HepG2 (cell line): Measurements from ENCODE around the gene SYNE3. TPM values are rescaled to one million over a fixed set of nuclear protein-coding genes. Genes with fewer than 3 reads are reported as not detected.

Experiments
- ATM ChIP-seq: fragments of 450-650 bp; IDR thresholded peaks from 2 replicates; pipeline ENCODE4 v1.7.1; 2017; ENCODE audit warnings: mild to moderate bottlenecking, borderline replicate concordance
- CEBPG ChIP-seq: IDR thresholded peaks from 2 replicates; pipeline ENCODE4 v1.6.1; 2016
- ELK4 ChIP-seq: sonication (generic); formaldehyde crosslinking; IDR thresholded peaks from 2 replicates; pipeline ENCODE4 v1.9.0; 2021; ENCODE audit warnings: missing genetic modification reagents, borderline replicate concordance
- HDAC2 ChIP-seq: sonication (generic); formaldehyde crosslinking; IDR thresholded peaks from 2 replicates; pipeline ENCODE4 v1.4.0; 2020; ENCODE audit warnings: missing genetic modification reagents
- KDM6A ChIP-seq: IDR thresholded peaks from 2 replicates; pipeline ENCODE4 v1.6.1; 2016; ENCODE audit warnings: low read depth
- KLF12 ChIP-seq: sonication (generic); formaldehyde crosslinking; IDR thresholded peaks from 2 replicates; pipeline ENCODE4 v1.4.0; 2020; ENCODE audit warnings: missing genetic modification reagents, borderline replicate concordance
- MXI1 ChIP-seq: IDR thresholded peaks from 3 replicates; pipeline ENCODE4 v1.6.1; 2012; ENCODE audit warnings: low read depth, low read length, inconsistent platforms, borderline replicate concordance
- PITX1 ChIP-seq: sonication (generic); formaldehyde crosslinking; IDR thresholded peaks from 2 replicates; pipeline ENCODE4 v1.5.1; 2020; ENCODE audit warnings: mild to moderate bottlenecking, missing genetic modification reagents
- PRDM10 ChIP-seq: sonication (generic); formaldehyde crosslinking; IDR thresholded peaks from 2 replicates; pipeline ENCODE4 v1.4.0; 2020; ENCODE audit warnings: low read depth, missing genetic modification reagents
- RFXANK ChIP-seq: IDR thresholded peaks from 2 replicates; pipeline ENCODE4 v1.6.1; 2016
- TARDBP ChIP-seq: sonication (generic); formaldehyde crosslinking; IDR thresholded peaks from 2 replicates; pipeline ENCODE4 v1.8.0; 2022; ENCODE audit warnings: mild to moderate bottlenecking, missing genetic modification reagents
- TERF1 ChIP-seq: sonication (generic); formaldehyde crosslinking; IDR thresholded peaks from 2 replicates; pipeline ENCODE4 v1.8.0; 2022; ENCODE audit warnings: mild to moderate bottlenecking, missing genetic modification reagents, moderate library complexity
- ZBTB37 ChIP-seq: sonication (generic); formaldehyde crosslinking; IDR thresholded peaks from 2 replicates; pipeline ENCODE4 v1.4.0; 2020; ENCODE audit warnings: mild to moderate bottlenecking, missing genetic modification reagents
- ZBTB49 ChIP-seq: sonication (generic); formaldehyde crosslinking; IDR thresholded peaks from 2 replicates; pipeline ENCODE4 v1.4.0; 2020; ENCODE audit warnings: missing genetic modification reagents, borderline replicate concordance
- ZFP1 ChIP-seq: IDR thresholded peaks from 2 replicates; pipeline ENCODE4 v1.6.1; 2016
- ZNF253 ChIP-seq: sonication (generic); formaldehyde crosslinking; IDR thresholded peaks from 2 replicates; pipeline ENCODE4 v1.8.0; 2022; ENCODE audit warnings: mild to moderate bottlenecking, missing genetic modification reagents, borderline replicate concordance
- ZNF282 ChIP-seq: fragments of 450-650 bp; IDR thresholded peaks from 2 replicates; pipeline ENCODE4 v1.6.1; 2018; ENCODE audit not compliant: partially characterized antibody
- ZNF615 ChIP-seq: sonication (generic); formaldehyde crosslinking; IDR thresholded peaks from 2 replicates; pipeline ENCODE4 v1.5.0; 2020; ENCODE audit warnings: mild to moderate bottlenecking, missing genetic modification reagents, borderline replicate concordance
- ZNF724P ChIP-seq: sonication (generic); formaldehyde crosslinking; IDR thresholded peaks from 2 replicates; pipeline ENCODE4 v1.8.0; 2022; ENCODE audit warnings: missing genetic modification reagents, borderline replicate concordance
- ZNF816 ChIP-seq: sonication (generic); formaldehyde crosslinking; IDR thresholded peaks from 2 replicates; pipeline ENCODE4 v1.8.0; 2022; ENCODE audit warnings: missing genetic modification reagents, mild to moderate bottlenecking, borderline replicate concordance
- polyA plus RNA-seq, 8 experiments: library from polyadenylated mRNA; depleted of rRNA in 3 of 8; stranded (reverse) in 7 of 8; unstranded in 1 of 8; fragments of >200 nt; fragmentation: Illumina TruSeq in 4 of 8; extraction: Trizol in 4 of 8; gene quantifications; 2 replicates each; pipeline versions ENCODE4 v1.2.1 to v1.2.3, GENCODE V29; 2011 to 2016; ENCODE audit warnings: low read depth in 4 of 8, missing spikeins in 1 of 8, mixed read lengths in 1 of 8; ENCODE audit not compliant: insufficient read depth in 1 of 8
- total RNA-seq, 5 experiments: library from RNA; depleted of rRNA; stranded (reverse); fragments of >200 nt; fragmentation: Illumina TruSeq; extraction: Trizol; gene quantifications; 2 replicates each; pipeline ENCODE4 v1.2.3, GENCODE V29; 2016; ENCODE audit warnings: low read depth in 1 of 5

The SYNE3 gene
- total and polyA plus RNA-seq, 2 of the 13 experiments (the other 11 are each of a cell fraction or from before 2014, with no cell fraction given), result 7.8 to 8.0 TPM

GRCh38 chr14:95534299-95535225 lies 18.1 kb upstream of the SYNE3 start, which contains the start of gene GLRX5 (continued):
- TF ChIP-seq ELK4 (CRISPR knock-in tag) (no peak), ZNF816 (CRISPR knock-in tag) (no peak), ZNF615 (CRISPR knock-in tag) (no peak), PRDM10 (peak; percentile 68; the same call in 1 of the 2 replicates), RFXANK (CRISPR knock-in tag) (no peak), TARDBP (CRISPR knock-in tag) (peak; percentile 51), KDM6A (CRISPR knock-in tag) (no peak), ATM (no peak), ZNF282 (no peak), CEBPG (CRISPR knock-in tag) (peak; percentile 35; the same call in 1 of the 2 replicates), ZNF724P (CRISPR knock-in tag) (peak; percentile 85; the same call in 1 of the 2 replicates), TERF1 (CRISPR knock-in tag) (no peak), PITX1 (CRISPR knock-in tag) (peak; percentile 47; the same call in 1 of the 2 replicates), KLF12 (CRISPR knock-in tag) (no peak; the same call in 1 of the 2 replicates), ZFP1 (CRISPR knock-in tag) (no peak), HDAC2 (CRISPR knock-in tag) (peak; percentile 86), MXI1 (peak; percentile 97; the same call in 2 of the 3 replicates), ZBTB49 (CRISPR knock-in tag) (no peak), ZNF253 (CRISPR knock-in tag) (no peak), ZBTB37 (CRISPR knock-in tag) (no peak)
